IMR-90 (cell line): ENCODE results near the gene DAAM1.

Source experiments
- CEBPB ChIP-seq: IDR thresholded peaks from 2 replicates; pipeline ENCODE4 v1.6.1; 2012; ENCODE audit warnings: low read depth, low read length, improper control_type of control experiment
- CHD1 ChIP-seq: IDR thresholded peaks from 2 replicates; pipeline ENCODE4 v1.6.1; 2012; ENCODE audit warnings: low read depth, low read length, improper control_type of control experiment
- MAFK ChIP-seq: IDR thresholded peaks from 2 replicates; pipeline ENCODE4 v1.6.1; 2012; ENCODE audit warnings: low read depth, low read length, improper control_type of control experiment
- MXI1 ChIP-seq: IDR thresholded peaks from 2 replicates; pipeline ENCODE4 v1.6.1; 2012; ENCODE audit warnings: low read depth, mild to moderate bottlenecking, low read length, moderate library complexity, borderline replicate concordance
- POLR2A ChIP-seq: IDR thresholded peaks from 2 replicates; pipeline ENCODE4 v1.6.1; 2012; ENCODE audit warnings: mild to moderate bottlenecking, low read depth, low read length
- RAD21 ChIP-seq: IDR thresholded peaks from 2 replicates; pipeline ENCODE4 v1.6.1; 2012; ENCODE audit warnings: low read length, improper control_type of control experiment
- SMC3 ChIP-seq: fragments of 150-350 bp; IDR thresholded peaks from 2 replicates; pipeline ENCODE4 v1.6.1; 2016; ENCODE audit warnings: low read depth, mild to moderate bottlenecking, antibody characterized with exemption, low read length, moderate library complexity
- TF ChIP-seq, protein P1 (sequence below): conservative IDR thresholded peaks from 2 replicates; pipeline ENCODE4 v1.5.1; 2012; ENCODE audit warnings: mild to moderate bottlenecking, low read depth, low read length, improper control_type of control experiment
- TF ChIP-seq, protein P2 (sequence below): fragments of 150-350 bp; IDR thresholded peaks from 2 replicates; pipeline ENCODE4 v1.6.1; 2016; ENCODE audit warnings: low read depth, mild to moderate bottlenecking, low read length, moderate library complexity, borderline replicate concordance

DNA sequence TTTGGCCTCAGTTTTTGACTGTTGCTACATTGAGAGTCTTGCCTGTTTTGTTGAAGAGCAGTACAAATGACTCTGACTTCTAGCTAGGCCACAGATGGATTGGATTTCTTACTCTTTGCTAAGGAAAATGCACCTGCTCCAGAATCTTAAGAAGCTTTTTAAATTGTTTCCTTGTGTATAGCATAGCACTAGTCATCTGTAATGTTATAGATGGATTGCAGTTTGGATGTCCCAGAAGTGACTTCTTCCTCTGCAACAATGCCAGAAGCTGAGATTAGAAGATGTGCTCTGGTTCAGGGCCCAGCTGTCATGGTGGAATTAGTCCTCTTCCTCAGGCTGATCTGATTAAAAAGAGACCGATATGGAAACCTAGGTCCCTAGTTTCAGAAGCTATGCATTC is 67.9 kb downstream of the DAAM1 start:
- TF ChIP-seq, protein P1, sequence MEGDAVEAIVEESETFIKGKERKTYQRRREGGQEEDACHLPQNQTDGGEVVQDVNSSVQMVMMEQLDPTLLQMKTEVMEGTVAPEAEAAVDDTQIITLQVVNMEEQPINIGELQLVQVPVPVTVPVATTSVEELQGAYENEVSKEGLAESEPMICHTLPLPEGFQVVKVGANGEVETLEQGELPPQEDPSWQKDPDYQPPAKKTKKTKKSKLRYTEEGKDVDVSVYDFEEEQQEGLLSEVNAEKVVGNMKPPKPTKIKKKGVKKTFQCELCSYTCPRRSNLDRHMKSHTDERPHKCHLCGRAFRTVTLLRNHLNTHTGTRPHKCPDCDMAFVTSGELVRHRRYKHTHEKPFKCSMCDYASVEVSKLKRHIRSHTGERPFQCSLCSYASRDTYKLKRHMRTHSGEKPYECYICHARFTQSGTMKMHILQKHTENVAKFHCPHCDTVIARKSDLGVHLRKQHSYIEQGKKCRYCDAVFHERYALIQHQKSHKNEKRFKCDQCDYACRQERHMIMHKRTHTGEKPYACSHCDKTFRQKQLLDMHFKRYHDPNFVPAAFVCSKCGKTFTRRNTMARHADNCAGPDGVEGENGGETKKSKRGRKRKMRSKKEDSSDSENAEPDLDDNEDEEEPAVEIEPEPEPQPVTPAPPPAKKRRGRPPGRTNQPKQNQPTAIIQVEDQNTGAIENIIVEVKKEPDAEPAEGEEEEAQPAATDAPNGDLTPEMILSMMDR = no peak
- no peak for TF ChIP-seq CHD1
- TF ChIP-seq RAD21 = no peak
- TF ChIP-seq, protein P2, sequence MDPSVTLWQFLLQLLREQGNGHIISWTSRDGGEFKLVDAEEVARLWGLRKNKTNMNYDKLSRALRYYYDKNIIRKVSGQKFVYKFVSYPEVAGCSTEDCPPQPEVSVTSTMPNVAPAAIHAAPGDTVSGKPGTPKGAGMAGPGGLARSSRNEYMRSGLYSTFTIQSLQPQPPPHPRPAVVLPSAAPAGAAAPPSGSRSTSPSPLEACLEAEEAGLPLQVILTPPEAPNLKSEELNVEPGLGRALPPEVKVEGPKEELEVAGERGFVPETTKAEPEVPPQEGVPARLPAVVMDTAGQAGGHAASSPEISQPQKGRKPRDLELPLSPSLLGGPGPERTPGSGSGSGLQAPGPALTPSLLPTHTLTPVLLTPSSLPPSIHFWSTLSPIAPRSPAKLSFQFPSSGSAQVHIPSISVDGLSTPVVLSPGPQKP = no peak
- TF ChIP-seq MAFK = no peak
- no peak for TF ChIP-seq MXI1
- TF ChIP-seq SMC3 = no peak
- TF ChIP-seq POLR2A = no peak
- TF ChIP-seq CEBPB = no peak
